Endothelial cell of umbilical vein (primary cell): Measurements from ENCODE around the gene PSME4. TPM values are rescaled to one million over a fixed set of nuclear protein-coding genes. Genes with fewer than 3 reads are reported as not detected.

Source experiments
- BruUV-seq: library from RNA; stranded (reverse); fragments of 400-500 nt; replicated peaks from 2 replicates; lab custom pipeline; 2021; lab: Mats Ljungman, UMichigan
- CTCF ChIA-PET: fragments of 300-600, 350-600 bp; sonication (Branson Sonifier 250); formaldehyde crosslinking; loops from one replicate; lab custom pipeline; 2021; ENCODE audit warnings: antibody characterized with exemption, inconsistent platforms; lab: Charles Lee
- POLR2A ChIA-PET: fragments of 300-600, 350-600 bp; sonication (Branson Sonifier 250); formaldehyde crosslinking; loops from one replicate; lab custom pipeline; 2021; ENCODE audit warnings: antibody characterized with exemption, inconsistent platforms; lab: Charles Lee
- DNase-seq: peaks from one replicate; pipeline ENCODE4 v3.0.0-alpha.2; 2011; ENCODE audit warnings: low read depth, low spot score
- FAIRE-seq: peaks from 2 replicates; lab custom pipeline; 2011; peaks lifted over from hg19 to GRCh38; lab: Jason Lieb, UNC
- H2AFZ ChIP-seq: 2 replicates; pipeline ENCODE4 v1.6.0; 2012; ENCODE audit warnings: low read depth, low read length, control low read depth, inconsistent platforms
- H3K27ac ChIP-seq: 2 replicates; pipeline ENCODE4 v1.5.1; 2011; ENCODE audit warnings: low read depth, mild to moderate bottlenecking, control low read depth, low read length, moderate library complexity; ENCODE audit not compliant: insufficient read depth
- H3K27me3 ChIP-seq, 2 experiments: 2 replicates each; pipeline versions ENCODE4 v1.6.0 to v1.6.1; 2011; ENCODE audit warnings: low read length in 2 of 2, mixed read lengths in 1 of 2; ENCODE audit not compliant: control insufficient read depth in 2 of 2, insufficient read depth in 2 of 2
- H3K36me3 ChIP-seq, 2 experiments: 2 replicates in 1 of 2; 3 replicates in 1 of 2; pipeline ENCODE4 v1.5.1; 2011; ENCODE audit warnings: low read length in 2 of 2, mild to moderate bottlenecking in 1 of 2, moderate library complexity in 1 of 2; ENCODE audit not compliant: control insufficient read depth in 2 of 2, insufficient read depth in 2 of 2; ENCODE audit errors: extremely low read depth in 1 of 2
- H3K4me1 ChIP-seq: 3 replicates; pipeline ENCODE4 v1.5.1; 2011; ENCODE audit warnings: mild to moderate bottlenecking, low read length; ENCODE audit not compliant: control insufficient read depth, insufficient read depth; ENCODE audit errors: extremely low read depth
- H3K4me2 ChIP-seq: 2 replicates; pipeline ENCODE4 v1.6.1; 2011; ENCODE audit warnings: low read length, control low read depth, mixed read lengths; ENCODE audit not compliant: insufficient read depth
- H3K4me3 ChIP-seq, 3 experiments: fragments of 200-600 bp in 1 of 3; sonication (generic), shearing (Covaris generic) in 1 of 3; replicated peaks in 1 of 3; 2 replicates each; pipeline ENCODE4 v1.5.1; 2011 to 2016; ENCODE audit warnings: control low read depth in 3 of 3, low read length in 3 of 3, mild to moderate bottlenecking in 2 of 3, inconsistent platforms in 1 of 3, low read depth in 1 of 3, moderate library complexity in 1 of 3; ENCODE audit not compliant: insufficient read depth in 1 of 3
- H3K79me2 ChIP-seq: 2 replicates; pipeline ENCODE4 v1.6.0; 2012; ENCODE audit warnings: low read length, inconsistent platforms; ENCODE audit not compliant: control insufficient read depth, insufficient read depth
- H3K9ac ChIP-seq: replicated peaks from 2 replicates; pipeline ENCODE3; 2011; ENCODE audit warnings: low read length, control low read depth; ENCODE audit not compliant: insufficient read depth; ENCODE audit errors: extremely low read depth
- H3K9me1 ChIP-seq: replicated peaks from 3 replicates; pipeline ENCODE4 v1.6.0; 2011; ENCODE audit warnings: mild to moderate bottlenecking, low read length; ENCODE audit not compliant: control insufficient read depth, insufficient read depth; ENCODE audit errors: extremely low read depth
- H3K9me3 ChIP-seq: replicated peaks from 2 replicates; pipeline ENCODE4 v1.5.1; 2012; ENCODE audit warnings: low read length, inconsistent platforms; ENCODE audit not compliant: control insufficient read depth, insufficient read depth
- H4K20me1 ChIP-seq: replicated peaks from 2 replicates; pipeline ENCODE3; 2011; ENCODE audit warnings: mild to moderate bottlenecking, low read length; ENCODE audit not compliant: control insufficient read depth, insufficient read depth; ENCODE audit errors: extremely low read depth
- CTCF ChIP-seq, 2 donors: IDR thresholded peaks; 1 replicate in 1 of 2; 2 replicates in 1 of 2; pipeline ENCODE4 v1.5.1; 2011; ENCODE audit warnings: low read length in 2 of 2, mild to moderate bottlenecking in 2 of 2, moderate library complexity in 2 of 2, control low read depth in 1 of 2, inconsistent platforms in 1 of 2, low read depth in 1 of 2; ENCODE audit not compliant: insufficient read depth in 1 of 2; ENCODE audit errors: extremely low read depth in 1 of 2
- EZH2 ChIP-seq: IDR thresholded peaks from 2 replicates; pipeline ENCODE4 v1.6.1; 2012; ENCODE audit warnings: borderline replicate concordance, low read depth, mild to moderate bottlenecking, moderate library complexity, low read length, inconsistent platforms; ENCODE audit not compliant: severe bottlenecking
- FOS ChIP-seq: IDR thresholded peaks from 2 replicates; pipeline ENCODE4 v1.6.1; 2011; ENCODE audit warnings: mild to moderate bottlenecking, low read length, moderate library complexity, borderline replicate concordance; ENCODE audit not compliant: insufficient read depth
- GATA2 ChIP-seq: IDR thresholded peaks from 2 replicates; pipeline ENCODE4 v1.7.0; 2011; ENCODE audit warnings: low read depth, mild to moderate bottlenecking, moderate library complexity, mixed read lengths, low read length; ENCODE audit not compliant: insufficient read length, insufficient read depth
- JUN ChIP-seq: IDR thresholded peaks from 2 replicates; pipeline ENCODE4 v1.6.1; 2011; ENCODE audit warnings: borderline replicate concordance, low read depth; ENCODE audit not compliant: insufficient read length, insufficient read depth
- MAX ChIP-seq: IDR thresholded peaks from 2 replicates; pipeline ENCODE4 v1.6.1; 2011; ENCODE audit not compliant: insufficient read depth, insufficient read length
- POLR2A ChIP-seq: IDR thresholded peaks from 2 replicates; pipeline ENCODE4 v1.6.1; 2012; ENCODE audit warnings: low read depth, mild to moderate bottlenecking, control low read depth, low read length
- POLR2AphosphoS5 ChIP-seq: IDR thresholded peaks from 2 replicates; pipeline ENCODE4 v1.6.1; 2012; ENCODE audit warnings: low read depth, mild to moderate bottlenecking, control low read depth, low read length, moderate library complexity; ENCODE audit not compliant: insufficient read depth
- dilution Hi-C: fragments of 300-500 bp; cut with MboI; formaldehyde crosslinking; loops from one replicate; pipeline ENCODE4 v1.15.0; 2019; ENCODE audit warnings: low sequenced_read_pairs; ENCODE audit not compliant: extremely low pct_ligation_motif_present
- intact Hi-C: fragments of 100-400 bp; cut with micrococcal nuclease; formaldehyde crosslinking; loops from one replicate; pipeline ENCODE4 v1.10.0; 2022
- polyA plus RNA-seq, 4 experiments: library from polyadenylated mRNA; depleted of rRNA in 3 of 4; stranded (reverse) in 3 of 4; unstranded in 1 of 4; fragments of >200 nt; gene quantifications; 2 replicates each; pipeline versions ENCODE4 v1.2.1 to v1.2.3, GENCODE V29; 2011 to 2012; ENCODE audit warnings: missing spikeins in 1 of 4
- total RNA-seq: library from RNA; stranded (reverse); gene quantifications from 2 replicates; pipeline ENCODE4 v1.2.3, GENCODE V29; 2021

PSME4 gene
- total and polyA plus RNA-seq, 2 donors (not counting 3 experiments of a cell fraction or from before 2014, with no cell fraction given) = 24.7 to 82.6 TPM

- no peaks in the 10 kb centered on the region for H3K79me2 ChIP-seq
- intact Hi-C loops = no loop called here
- H3K36me3 ChIP-seq = peaks cover 16 to 33% of the 10 kb centered on the region in 2 experiments
- DNase-seq (no peak), FAIRE-seq (no peak)
- no peak overlapping the region for H2AFZ ChIP-seq
- TF ChIP-seq CTCF (IDR thresholded peaks at IDR 0.05; ENCODE audit: extremely low read depth in 1 of 2, insufficient read depth in 1 of 2, low read depth in 1 of 2, low read length in 2 of 2) (no peak), FOS (no peak), GATA2 (no peak), POLR2AphosphoS5 (no peak), MAX (no peak), POLR2A (no peak), EZH2 (no peak), JUN (no peak)
- no peaks in the 10 kb centered on the region for H4K20me1 ChIP-seq
- CTCF ChIA-PET = no interaction called here
- no peak overlapping the region for H3K9ac ChIP-seq
- no peaks in the 10 kb centered on the region for H3K27me3 ChIP-seq
- no peak overlapping the region for H3K4me2 ChIP-seq
- no TSS peak for BruUV-seq
- POLR2A ChIA-PET = no interaction called here
- no peaks in the 10 kb centered on the region for H3K4me1 ChIP-seq
- dilution Hi-C loops = no loop called here
- H3K4me3 ChIP-seq = no peak overlapping the region
- H3K27ac ChIP-seq = no peak overlapping the region
- H3K9me1 ChIP-seq = no peaks in the 10 kb centered on the region
- H3K9me3 ChIP-seq = no peaks in the 10 kb centered on the region
These were observed 67.8 kb downstream of the PSME4 start for GRCh38 chr2:53903011-53903410.
